Ovary (tissue), 9 donors: Measurements from ENCODE around the gene ALCAM. TPM values are rescaled to one million over a fixed set of nuclear protein-coding genes. Genes with fewer than 3 reads are reported as not detected.

ENCODE experiments used
- DNase-seq, 5 donors: peaks; one replicate each; pipeline ENCODE4 v3.0.0-alpha.2; 2019 to 2020
- H3K27ac ChIP-seq, 2 donors: fragments of 200-600 bp; one replicate each; pipeline versions ENCODE4 v1.5.1 to v1.8.0; 2019 to 2022
- H3K27me3 ChIP-seq: fragments of 200-600 bp; one replicate; pipeline ENCODE4 v1.8.0; 2022
- H3K36me3 ChIP-seq: fragments of 200-600 bp; sonication (generic); one replicate; pipeline ENCODE4 v1.5.1; 2019
- H3K4me1 ChIP-seq: one replicate; pipeline ENCODE4 v1.8.1; 2013; ENCODE audit warnings: mild to moderate bottlenecking, moderate library complexity; ENCODE audit not compliant: insufficient read depth
- H3K4me3 ChIP-seq: fragments of 200-600 bp; sonication (generic); one replicate; pipeline ENCODE4 v1.5.1; 2017
- H3K9me3 ChIP-seq, 2 donors: fragments of 200-600 bp in 1 of 2; sonication (generic) in 1 of 2; one replicate each; pipeline versions ENCODE4 v1.5.1 to v1.8.1; 2013 to 2019; ENCODE audit warnings: mild to moderate bottlenecking in 1 of 2, moderate library complexity in 1 of 2
- EP300 ChIP-seq: sonication (generic); formaldehyde crosslinking; IDR thresholded peaks from one replicate; pipeline ENCODE4 v1.6.1; 2017; ENCODE audit warnings: antibody characterized with exemption
- POLR2A ChIP-seq: fragments of 450-650 bp; IDR thresholded peaks from one replicate; pipeline ENCODE4 v1.6.1; 2017; ENCODE audit warnings: antibody characterized with exemption, mild to moderate bottlenecking, moderate library complexity
- WGBS, 3 donors: extraction: QIAGEN DNeasy Blood & Tissue Kit in 1 of 3; methylation state at CpG; one replicate each; pipeline versions ENCODE4 v1.1.5 to v1.1.7; 2013 to 2017; 5-methylcytosine and 5-hydroxymethylcytosine counted together
- intact Hi-C, 4 donors: fragments of 100-400 bp; cut with DNase I; formaldehyde crosslinking; loops; one replicate each; pipeline versions ENCODE4 v1.11.0 to v1.15.1; 2022 to 2023
- polyA plus RNA-seq, 2 donors: library from polyadenylated mRNA; stranded (reverse); fragments of 200-250 nt in 1 of 2; fragments of 350-450 nt in 1 of 2; fragmentation: Illumina TruSeq in 1 of 2; extraction: RNeasy Lipid Tissue Mini Kit (QIAGEN cat#74804) in 1 of 2; gene quantifications; one replicate each; pipeline ENCODE4 v1.2.3, GENCODE V29; 2013 to 2014
- total RNA-seq, 7 donors: library from RNA; depleted of rRNA in 2 of 7; stranded (reverse); fragments of >200 nt in 2 of 7; fragmentation: NEBNext Ultra II Directional in 3 of 7; extraction: Animal tissue kit (Norgen Biotek cat#: 25700) in 3 of 7; gene quantifications; one replicate each; pipeline versions ENCODE4 v1.1.0 to v1.2.4, GENCODE V29; 2016 to 2023
- TF ChIP-seq, protein P1 (sequence below), 3 donors: fragments of 450-650 bp in 2 of 3; fragments of 200-600 bp in 1 of 3; IDR thresholded peaks; one replicate each; pipeline versions ENCODE4 v1.5.1 to v1.8.0; 2016 to 2022; ENCODE audit warnings: antibody characterized with exemption in 3 of 3, mild to moderate bottlenecking in 1 of 3
- donor health status: DM: no; HTN: no; CAD: no; lungs with moderate emphysema.
- donor health status: DM: no; HTN: no; CAD: no.
- donor health status: Bipolar disorder and iron deficiency.
- donor health status: DM: yes; HTN: yes; CAD: no.
- donor health status: DM: no; HTN: no; CAD: no.
- donor health status: DM: yes; HTN: yes; CAD: no.

Gene ALCAM
- total and polyA plus RNA-seq, 9 donors, result 25.0 to 279 (median 52.1) TPM

DNA sequence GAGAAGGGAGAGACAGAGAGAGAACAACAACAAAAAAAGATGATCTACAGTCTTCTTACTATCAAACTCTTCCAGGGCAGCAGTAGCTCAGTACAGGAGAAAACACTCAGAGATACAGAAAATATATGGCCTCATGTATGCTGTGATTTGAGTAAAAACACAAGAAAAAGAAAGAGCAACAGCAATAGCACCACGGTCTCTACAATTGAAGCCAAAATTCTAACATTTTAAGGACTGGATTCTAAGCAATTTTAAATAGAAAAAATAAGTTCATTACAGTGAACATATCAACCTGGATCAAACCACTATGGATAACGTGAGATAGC is 43.5 kb upstream of the ALCAM start:
- TF ChIP-seq, protein P1, sequence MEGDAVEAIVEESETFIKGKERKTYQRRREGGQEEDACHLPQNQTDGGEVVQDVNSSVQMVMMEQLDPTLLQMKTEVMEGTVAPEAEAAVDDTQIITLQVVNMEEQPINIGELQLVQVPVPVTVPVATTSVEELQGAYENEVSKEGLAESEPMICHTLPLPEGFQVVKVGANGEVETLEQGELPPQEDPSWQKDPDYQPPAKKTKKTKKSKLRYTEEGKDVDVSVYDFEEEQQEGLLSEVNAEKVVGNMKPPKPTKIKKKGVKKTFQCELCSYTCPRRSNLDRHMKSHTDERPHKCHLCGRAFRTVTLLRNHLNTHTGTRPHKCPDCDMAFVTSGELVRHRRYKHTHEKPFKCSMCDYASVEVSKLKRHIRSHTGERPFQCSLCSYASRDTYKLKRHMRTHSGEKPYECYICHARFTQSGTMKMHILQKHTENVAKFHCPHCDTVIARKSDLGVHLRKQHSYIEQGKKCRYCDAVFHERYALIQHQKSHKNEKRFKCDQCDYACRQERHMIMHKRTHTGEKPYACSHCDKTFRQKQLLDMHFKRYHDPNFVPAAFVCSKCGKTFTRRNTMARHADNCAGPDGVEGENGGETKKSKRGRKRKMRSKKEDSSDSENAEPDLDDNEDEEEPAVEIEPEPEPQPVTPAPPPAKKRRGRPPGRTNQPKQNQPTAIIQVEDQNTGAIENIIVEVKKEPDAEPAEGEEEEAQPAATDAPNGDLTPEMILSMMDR (IDR thresholded peaks at IDR 0.05), result no peak
- no peak for TF ChIP-seq EP300
- no peaks in the 10 kb centered on the region for H3K36me3 ChIP-seq
- 59 to 77% (median 73%) methylated on average over 2 of the region's 2 CpGs for WGBS, 3 donors
- H3K27me3 ChIP-seq, result no peaks in the 10 kb centered on the region
- H3K4me1 ChIP-seq, result no peaks in the 10 kb centered on the region
- intact Hi-C loops, result no loop called here
- DNase-seq, result no peak
- H3K4me3 ChIP-seq, result no peak overlapping the region
- no peak overlapping the region for H3K27ac ChIP-seq
- H3K9me3 ChIP-seq, result no peaks in the 10 kb centered on the region

DNA sequence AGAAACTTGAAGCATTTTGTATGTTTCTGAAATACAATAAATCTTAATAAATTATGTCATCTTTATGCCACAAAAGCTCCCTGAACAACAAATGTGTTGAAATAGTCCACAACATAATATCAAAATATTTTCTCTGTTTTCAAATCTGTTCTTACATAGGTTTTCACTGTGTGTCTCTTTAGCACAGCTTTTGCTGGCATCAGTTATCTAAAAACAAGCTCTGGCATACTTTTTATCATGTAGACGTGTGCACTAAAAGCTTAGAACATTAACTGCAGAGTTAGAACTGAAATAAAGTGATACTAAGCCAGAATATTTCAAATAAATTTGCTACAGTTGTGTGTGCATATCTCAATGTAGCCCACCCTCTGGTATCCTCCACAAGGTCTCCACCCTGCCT is 41.8 kb upstream of the ALCAM start:
- intact Hi-C loops, result no loop called here
- no peaks in the 10 kb centered on the region for H3K9me3 ChIP-seq
- WGBS, 3 donors, result 31 to 50% (median 31%) methylated on average over 1 of the region's 1 CpG
- TF ChIP-seq EP300, result no peak
- TF ChIP-seq POLR2A, result no peak
- TF ChIP-seq, protein P1 (IDR thresholded peaks at IDR 0.05), result no peak
- no peak overlapping the region for H3K27ac ChIP-seq
- no peaks in the 10 kb centered on the region for H3K4me1 ChIP-seq
- H3K27me3 ChIP-seq, result no peaks in the 10 kb centered on the region
- no peak overlapping the region for H3K4me3 ChIP-seq
- no peak for DNase-seq
- no peaks in the 10 kb centered on the region for H3K36me3 ChIP-seq

DNA sequence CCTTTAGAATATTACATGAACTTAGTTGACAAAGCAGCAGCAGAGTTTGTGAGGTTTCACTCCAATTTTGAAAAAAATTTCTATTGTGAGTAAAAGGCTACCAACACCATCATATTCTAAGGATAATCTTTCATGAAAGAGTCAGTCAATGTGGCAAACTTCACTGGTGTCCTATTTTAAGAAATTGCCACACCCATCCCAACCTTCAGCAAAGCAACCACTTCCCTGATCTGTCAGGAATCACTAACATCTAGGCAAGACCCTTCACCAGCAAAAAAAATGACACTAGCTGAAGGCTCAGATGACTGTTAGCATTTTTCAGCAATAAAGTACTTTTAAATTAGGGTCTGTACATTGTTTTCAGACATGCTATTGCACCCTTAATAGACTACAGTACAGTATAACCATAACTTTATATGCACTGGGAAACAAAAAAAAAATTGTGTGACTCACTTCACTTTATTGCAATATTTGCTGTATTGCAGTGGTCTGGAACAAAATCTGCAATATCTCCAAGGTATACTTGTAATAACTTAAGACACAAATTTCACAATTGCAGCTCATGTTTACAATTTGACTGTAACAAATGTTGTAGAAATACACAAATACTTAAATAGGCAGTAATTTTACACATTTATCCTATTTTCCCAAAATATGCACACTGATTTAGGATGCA is 38.9 kb upstream of the ALCAM start:
- no peak for DNase-seq
- intact Hi-C loops, result no loop called here

DNA sequence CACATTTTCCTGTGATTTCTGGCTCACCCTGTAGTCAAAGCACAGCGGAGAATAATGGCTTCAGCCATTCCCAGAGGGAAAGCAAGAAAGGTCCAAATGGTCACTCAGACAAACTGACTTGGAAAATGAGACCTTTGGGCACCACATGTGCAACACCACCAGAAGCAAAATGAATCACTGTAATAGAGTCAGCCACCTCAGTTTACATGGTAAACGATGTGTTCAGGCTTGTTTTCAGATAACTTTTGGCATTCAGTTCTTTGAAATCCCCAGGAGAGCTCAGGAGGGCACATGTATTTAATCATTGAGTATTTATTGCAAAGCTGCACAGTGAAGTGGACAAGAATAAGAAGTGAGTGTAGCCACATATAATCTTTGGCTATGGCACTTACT is 38.4 kb upstream of the ALCAM start:
- H3K4me1 ChIP-seq, result no peaks in the 10 kb centered on the region
- intact Hi-C loops, result no loop called here
- H3K27me3 ChIP-seq, result no peaks in the 10 kb centered on the region
- no peaks in the 10 kb centered on the region for H3K36me3 ChIP-seq
- 76 to 79% (median 76%) methylated on average over 2 of the region's 2 CpGs for WGBS, 3 donors
- H3K27ac ChIP-seq, result no peak overlapping the region
- no peaks in the 10 kb centered on the region for H3K9me3 ChIP-seq
- TF ChIP-seq, protein P1 (IDR thresholded peaks at IDR 0.05), result no peak
- TF ChIP-seq POLR2A, result no peak
- TF ChIP-seq EP300, result no peak
- DNase-seq, result no peak
- H3K4me3 ChIP-seq, result no peak overlapping the region

More for the DNA sequence above, 38.9 kb upstream of the ALCAM start:
- no peaks in the 10 kb centered on the region for H3K4me1 ChIP-seq
- H3K9me3 ChIP-seq, result no peaks in the 10 kb centered on the region
- H3K27me3 ChIP-seq, result no peaks in the 10 kb centered on the region
- no peak overlapping the region for H3K4me3 ChIP-seq
- no peaks in the 10 kb centered on the region for H3K36me3 ChIP-seq
- no peak overlapping the region for H3K27ac ChIP-seq
- TF ChIP-seq EP300, result no peak
- TF ChIP-seq, protein P1 (IDR thresholded peaks at IDR 0.05), result no peak
- TF ChIP-seq POLR2A, result no peak
